ENCODE data around the gene SLCO4A1.

GRCh38 chr20:62688083-62688482 is 45.8 kb downstream of the SLCO4A1 start:
- TF ChIP-seq CTCF (IDR thresholded peaks at IDR 0.05; ENCODE audit: poor library complexity) (no peak), EZH2phosphoT487 (IDR thresholded peaks at IDR 0.05; ENCODE audit: low read depth, severe bottlenecking, unreplicated experiment) (no peak)
